ENCODE measurements around the gene TCF25.

Gene TCF25

DNA sequence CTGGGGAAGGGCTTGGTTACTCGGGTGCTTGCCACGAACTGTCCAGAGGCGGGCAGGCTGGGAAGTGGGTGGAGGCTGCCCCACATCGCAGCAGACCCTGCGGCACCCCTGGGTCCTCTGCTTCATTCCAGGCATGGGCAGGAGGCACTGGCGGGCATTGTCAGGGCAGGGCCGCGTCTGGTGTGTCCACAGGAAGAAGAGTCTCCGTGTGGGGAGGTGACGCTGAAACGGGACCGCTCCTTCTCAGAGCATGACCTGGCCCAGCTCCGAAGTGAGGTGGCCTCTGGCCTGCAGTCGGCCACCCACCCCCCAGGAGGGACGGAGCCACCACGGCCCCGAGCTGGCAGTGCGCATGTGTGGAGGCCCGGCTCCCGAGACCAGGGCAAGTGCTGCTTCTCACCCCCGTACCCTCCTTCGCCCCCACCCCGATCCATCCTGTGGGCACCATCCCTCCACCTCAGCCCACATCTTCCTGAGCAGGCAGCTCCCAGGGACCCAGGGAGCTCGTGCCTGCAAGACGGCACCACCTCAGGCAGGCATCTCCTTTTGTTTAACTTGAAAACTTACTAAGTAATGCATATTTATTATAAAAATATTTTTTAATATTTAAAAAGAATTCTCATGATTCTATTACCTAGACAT, 14.3 kb upstream of the TCF25 start:
- TF ChIP-seq, protein P1, sequence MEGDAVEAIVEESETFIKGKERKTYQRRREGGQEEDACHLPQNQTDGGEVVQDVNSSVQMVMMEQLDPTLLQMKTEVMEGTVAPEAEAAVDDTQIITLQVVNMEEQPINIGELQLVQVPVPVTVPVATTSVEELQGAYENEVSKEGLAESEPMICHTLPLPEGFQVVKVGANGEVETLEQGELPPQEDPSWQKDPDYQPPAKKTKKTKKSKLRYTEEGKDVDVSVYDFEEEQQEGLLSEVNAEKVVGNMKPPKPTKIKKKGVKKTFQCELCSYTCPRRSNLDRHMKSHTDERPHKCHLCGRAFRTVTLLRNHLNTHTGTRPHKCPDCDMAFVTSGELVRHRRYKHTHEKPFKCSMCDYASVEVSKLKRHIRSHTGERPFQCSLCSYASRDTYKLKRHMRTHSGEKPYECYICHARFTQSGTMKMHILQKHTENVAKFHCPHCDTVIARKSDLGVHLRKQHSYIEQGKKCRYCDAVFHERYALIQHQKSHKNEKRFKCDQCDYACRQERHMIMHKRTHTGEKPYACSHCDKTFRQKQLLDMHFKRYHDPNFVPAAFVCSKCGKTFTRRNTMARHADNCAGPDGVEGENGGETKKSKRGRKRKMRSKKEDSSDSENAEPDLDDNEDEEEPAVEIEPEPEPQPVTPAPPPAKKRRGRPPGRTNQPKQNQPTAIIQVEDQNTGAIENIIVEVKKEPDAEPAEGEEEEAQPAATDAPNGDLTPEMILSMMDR (IDR thresholded peaks at IDR 0.05; ENCODE audit: control extremely low read depth, extremely low read depth, low read depth, missing control alignments) = no peak
- ChIA-PET CTCF (interaction anchor here (1.1 to 7.9 kb wide), 17 partner anchors 14 to 244 kb away, joined by 3 to 80 read pairs (median 14); partner anchors contain the start of genes SPATA2L, SPIRE2 and TCF25), POLR2A (no interaction called here)
- no peak for DNase-seq (ENCODE audit: extremely low spot score)

- CTCF ChIA-PET = interaction anchor here (1.1 to 7.9 kb wide), 30 partner anchors 8 to 351 kb away, joined by 3 to 80 read pairs (median 9); partner anchors contain the start of genes MC1R, SPATA2L, SPG7 and SPIRE2
- POLR2A ChIA-PET = no interaction called here
- TF ChIP-seq, protein P1 (IDR thresholded peaks at IDR 0.05; ENCODE audit: control extremely low read depth, extremely low read depth, low read depth, missing control alignments) = no peak
- no peak for DNase-seq (ENCODE audit: extremely low spot score)
Measured at GRCh38 chr16:89859615-89860007, 13.8 kb upstream of the TCF25 start.

DNA sequence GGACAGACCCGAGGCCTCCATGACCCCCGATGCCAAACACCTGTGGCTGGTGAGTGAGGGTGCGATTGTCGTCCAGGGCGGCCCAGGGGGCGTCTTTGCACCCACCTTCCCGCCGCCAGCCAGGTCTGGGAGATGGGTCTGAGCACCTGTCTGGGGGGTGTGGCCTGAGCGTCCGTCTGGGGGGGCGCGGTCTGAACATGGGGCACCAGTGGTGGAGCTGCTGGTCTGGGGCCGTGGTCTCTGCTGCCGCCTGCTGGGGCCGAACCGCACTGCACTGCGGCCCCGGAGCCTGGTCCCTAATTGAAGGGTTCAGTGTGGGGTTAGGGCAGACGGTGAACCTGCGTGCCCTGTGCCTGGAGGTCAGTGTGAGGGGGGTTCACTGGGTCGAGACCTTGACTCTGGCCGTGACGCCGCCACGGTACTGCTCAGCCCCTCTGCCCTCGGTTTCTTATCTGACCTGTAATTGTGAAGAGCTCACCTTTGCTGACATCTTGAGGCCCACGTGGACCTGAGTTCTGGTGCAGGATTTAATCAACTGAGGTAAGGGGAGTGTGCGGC, 12.6 kb upstream of the TCF25 start:
- ChIA-PET CTCF (interaction anchor here (0.6 to 7.9 kb wide), 58 partner anchors 8 to 352 kb away, joined by 3 to 80 read pairs (median 4); partner anchors contain the start of genes FANCA, MC1R, SPATA2L and SPG7), POLR2A (interaction anchor here (0.5 kb wide), 1 partner anchor 207 kb away, joined by 3 read pairs; no protein-coding TSS in a partner anchor)

GRCh38 chr16:89861648-89862047, 11.7 kb upstream of the TCF25 start:
- ChIA-PET CTCF (interaction anchor here (0.6 to 7.9 kb wide), 42 partner anchors 9 to 353 kb away, joined by 3 to 80 read pairs (median 7); partner anchors contain the start of genes FANCA, MC1R, SPATA2L and SPG7), POLR2A (interaction anchor here (0.7 to 2.4 kb wide), 3 partner anchors 12 to 296 kb away, joined by 4 to 7 read pairs (median 4); partner anchors contain the start of gene TCF25)
- DNase-seq (ENCODE audit: extremely low spot score) = no peak
- TF ChIP-seq, protein P1 (IDR thresholded peaks at IDR 0.05; ENCODE audit: control extremely low read depth, extremely low read depth, low read depth, missing control alignments) = no peak

More for the DNA sequence above, 12.6 kb upstream of the TCF25 start:
- TF ChIP-seq, protein P1 (IDR thresholded peaks at IDR 0.05; ENCODE audit: control extremely low read depth, extremely low read depth, low read depth, missing control alignments) = peak; percentile 99
- peak; percentile 93 for DNase-seq (ENCODE audit: extremely low spot score)

DNA sequence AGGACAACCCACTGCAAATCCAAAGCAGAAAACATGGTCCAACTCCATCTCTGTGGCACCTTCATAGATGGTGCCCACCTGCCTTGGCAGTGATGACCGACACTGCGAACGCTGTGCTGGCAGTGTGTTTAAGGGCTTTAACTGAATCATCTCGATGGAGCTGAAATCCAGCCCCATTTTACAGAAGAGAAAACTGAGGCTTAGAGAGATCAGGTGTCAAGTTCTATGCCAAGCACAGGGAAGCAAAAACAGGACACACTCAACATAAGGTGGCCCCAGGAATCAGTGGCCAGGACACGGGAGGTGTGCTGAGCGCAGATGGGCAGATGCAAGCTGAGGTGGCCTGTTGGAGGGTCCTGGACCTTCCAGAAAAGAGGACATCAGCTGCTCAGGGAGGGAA, 10.7 kb upstream of the TCF25 start:
- no peak for DNase-seq (ENCODE audit: extremely low spot score)
- CTCF ChIA-PET = interaction anchor here (1.0 to 7.9 kb wide), 6 partner anchors 10 to 247 kb away, joined by 3 to 68 read pairs (median 12); partner anchors contain the start of genes SPATA2L and TCF25
- TF ChIP-seq, protein P1 (IDR thresholded peaks at IDR 0.05; ENCODE audit: control extremely low read depth, extremely low read depth, low read depth, missing control alignments) = no peak
- POLR2A ChIA-PET = interaction anchor here (2.4 kb wide), 1 partner anchor 10 kb away, joined by 7 read pairs; the partner anchor contains the start of gene TCF25

DNA sequence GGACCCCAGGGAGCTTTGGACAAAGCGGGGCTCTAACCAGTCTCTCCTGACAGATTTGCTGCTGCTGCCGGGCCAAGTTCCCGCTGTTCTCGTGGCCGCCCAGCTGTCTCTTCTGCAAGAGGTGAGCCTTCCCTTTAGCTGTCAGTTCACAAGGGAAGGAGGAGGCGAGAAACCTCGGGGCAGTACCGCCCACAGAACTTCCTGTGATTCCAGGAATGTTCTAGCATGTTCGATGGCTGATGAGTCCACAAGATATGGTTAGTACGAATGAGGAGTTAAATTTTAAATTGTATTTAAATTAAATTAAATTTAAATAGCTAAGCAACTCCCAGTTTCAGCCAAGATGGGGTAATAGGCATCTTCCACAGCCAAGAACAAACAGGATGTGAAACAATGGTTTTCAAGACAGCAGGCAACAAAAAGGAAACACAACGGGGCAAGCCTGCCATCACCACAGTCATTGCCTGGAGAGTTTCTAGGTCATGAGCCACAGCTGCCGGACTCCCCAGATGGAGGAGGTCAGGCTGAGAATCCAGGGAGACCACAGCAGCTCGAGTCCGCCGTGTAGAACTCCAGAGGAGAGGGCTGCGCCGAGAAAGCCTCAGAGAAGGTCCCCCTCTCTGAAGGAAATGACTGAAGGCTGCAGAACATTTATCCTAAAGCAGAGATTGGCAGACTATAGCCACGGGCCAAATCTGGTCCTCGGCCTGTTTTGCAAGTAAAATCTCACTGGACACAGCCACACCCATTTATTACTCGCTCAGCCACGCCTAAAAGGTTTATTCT, 9.5 kb upstream of the TCF25 start:
- peak; percentile 74 for DNase-seq (ENCODE audit: extremely low spot score)
- ChIA-PET CTCF (interaction anchor here (0.7 to 7.9 kb wide), 7 partner anchors 9 to 248 kb away, joined by 3 to 68 read pairs (median 8); partner anchors contain the start of genes SPATA2L and TCF25), POLR2A (interaction anchor here (2.4 kb wide), 1 partner anchor 9 kb away, joined by 7 read pairs; the partner anchor contains the start of gene TCF25)
- TF ChIP-seq, protein P1 (IDR thresholded peaks at IDR 0.05; ENCODE audit: control extremely low read depth, extremely low read depth, low read depth, missing control alignments) = no peak

All from GM10248 (cell line).